Choroid plexus epithelial cell (primary cell): ENCODE data around the gene SLC24A4.

ENCODE experiments used
- DNase-seq: peaks from one replicate; pipeline ENCODE4 v3.0.0-alpha.2; 2010; ENCODE audit warnings: low read depth
- H3K4me3 ChIP-seq: 2 replicates; pipeline ENCODE4 v1.5.1; 2011; ENCODE audit warnings: low read depth, mild to moderate bottlenecking, control low read depth, low read length, moderate library complexity
- TF ChIP-seq, protein P1 (sequence below): conservative IDR thresholded peaks from 2 replicates; pipeline ENCODE4 v1.5.1; 2011; ENCODE audit warnings: low read depth, mild to moderate bottlenecking, control low read depth, inconsistent platforms, low read length, moderate library complexity

The SLC24A4 gene

GRCh38 chr14:92282669-92283068 lies 40.3 kb upstream of the SLC24A4 start:
- no peak overlapping the region for H3K4me3 ChIP-seq
- TF ChIP-seq, protein P1, sequence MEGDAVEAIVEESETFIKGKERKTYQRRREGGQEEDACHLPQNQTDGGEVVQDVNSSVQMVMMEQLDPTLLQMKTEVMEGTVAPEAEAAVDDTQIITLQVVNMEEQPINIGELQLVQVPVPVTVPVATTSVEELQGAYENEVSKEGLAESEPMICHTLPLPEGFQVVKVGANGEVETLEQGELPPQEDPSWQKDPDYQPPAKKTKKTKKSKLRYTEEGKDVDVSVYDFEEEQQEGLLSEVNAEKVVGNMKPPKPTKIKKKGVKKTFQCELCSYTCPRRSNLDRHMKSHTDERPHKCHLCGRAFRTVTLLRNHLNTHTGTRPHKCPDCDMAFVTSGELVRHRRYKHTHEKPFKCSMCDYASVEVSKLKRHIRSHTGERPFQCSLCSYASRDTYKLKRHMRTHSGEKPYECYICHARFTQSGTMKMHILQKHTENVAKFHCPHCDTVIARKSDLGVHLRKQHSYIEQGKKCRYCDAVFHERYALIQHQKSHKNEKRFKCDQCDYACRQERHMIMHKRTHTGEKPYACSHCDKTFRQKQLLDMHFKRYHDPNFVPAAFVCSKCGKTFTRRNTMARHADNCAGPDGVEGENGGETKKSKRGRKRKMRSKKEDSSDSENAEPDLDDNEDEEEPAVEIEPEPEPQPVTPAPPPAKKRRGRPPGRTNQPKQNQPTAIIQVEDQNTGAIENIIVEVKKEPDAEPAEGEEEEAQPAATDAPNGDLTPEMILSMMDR = no peak
- DNase-seq = no peak

DNA sequence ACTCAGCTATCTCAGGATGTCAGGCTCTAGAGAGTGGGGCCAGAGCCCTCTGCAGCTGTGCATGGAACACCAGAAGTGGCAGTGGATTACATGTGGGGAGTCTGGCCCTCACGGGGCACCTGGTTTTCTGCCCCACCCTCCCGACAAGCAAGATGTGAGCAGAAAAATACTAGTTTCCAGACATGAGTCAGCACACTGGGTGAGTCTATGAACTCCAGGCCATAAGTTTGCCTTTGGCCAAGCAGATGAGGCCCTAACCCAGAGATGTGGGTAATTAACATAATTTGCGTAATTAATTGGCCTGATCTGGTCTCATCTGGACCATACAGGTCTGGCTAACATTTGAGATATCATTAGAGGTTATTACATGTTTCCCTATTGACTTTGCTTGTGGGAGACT lies 37.7 kb upstream of the SLC24A4 start:
- H3K4me3 ChIP-seq = no peak overlapping the region

DNA sequence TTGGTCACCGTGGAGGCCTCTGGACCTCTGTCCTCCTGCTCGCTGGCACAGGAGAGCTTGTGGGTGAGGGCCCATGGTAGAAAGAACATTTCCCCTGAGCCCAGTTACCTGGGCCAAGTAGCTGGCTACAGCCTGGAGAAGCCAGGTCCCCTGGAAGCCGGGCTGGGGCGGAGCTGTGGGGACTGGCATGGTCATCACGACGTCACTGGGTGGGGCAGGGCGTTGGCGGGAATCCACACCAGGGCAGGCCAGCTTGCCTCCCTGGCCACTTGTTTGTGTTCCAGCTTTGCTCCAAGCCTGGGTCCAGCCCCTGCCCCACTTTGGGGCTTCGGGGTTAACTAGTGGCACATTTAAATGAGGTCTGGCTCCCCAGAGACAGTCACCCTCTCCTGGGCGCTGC lies 35.0 kb upstream of the SLC24A4 start:
- TF ChIP-seq, protein P1 = no peak
- no peak overlapping the region for H3K4me3 ChIP-seq
- no peak for DNase-seq

More for the DNA sequence above, 37.7 kb upstream of the SLC24A4 start:
- TF ChIP-seq, protein P1 = no peak
- no peak for DNase-seq

- TF ChIP-seq, protein P1 = no peak
- no peak for DNase-seq
- no peak overlapping the region for H3K4me3 ChIP-seq
These were observed 33.8 kb upstream of the SLC24A4 start for GRCh38 chr14:92288994-92289660.

DNA sequence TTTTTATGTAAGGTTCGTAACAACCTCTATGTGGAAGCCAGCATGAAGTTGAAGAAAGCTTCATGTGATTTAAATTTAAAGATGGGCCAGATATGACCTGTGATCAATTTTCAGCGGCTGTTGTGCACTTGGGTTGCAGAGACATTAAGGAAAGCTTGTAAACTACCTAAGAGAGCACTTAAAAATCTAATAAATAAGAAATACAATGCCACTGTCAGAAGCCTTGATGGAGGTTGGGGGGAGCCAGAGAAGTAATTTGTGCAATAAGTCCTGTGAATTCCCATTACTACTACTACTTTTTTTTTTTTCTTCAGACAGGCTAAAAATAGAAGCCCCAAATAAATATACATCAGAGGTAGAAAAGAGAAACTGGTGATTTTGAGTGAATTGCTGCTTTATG lies 30.3 kb upstream of the SLC24A4 start:
- DNase-seq = no peak
- TF ChIP-seq, protein P1 = no peak
- H3K4me3 ChIP-seq = no peak overlapping the region

- TF ChIP-seq, protein P1 = no peak
- no peak for DNase-seq
- H3K4me3 ChIP-seq = no peak overlapping the region
These were observed 28.5 kb upstream of the SLC24A4 start for GRCh38 chr14:92294506-92294905.

GRCh38 chr14:92297818-92298595 lies 25.0 kb upstream of the SLC24A4 start:
- TF ChIP-seq, protein P1 = no peak

More at GRCh38 chr14:92297818-92298595, 25.0 kb upstream of the SLC24A4 start:
- DNase-seq = no peak
- no peak overlapping the region for H3K4me3 ChIP-seq
